ENCODE data around the gene ZBTB20.

The ZBTB20 gene

DNA sequence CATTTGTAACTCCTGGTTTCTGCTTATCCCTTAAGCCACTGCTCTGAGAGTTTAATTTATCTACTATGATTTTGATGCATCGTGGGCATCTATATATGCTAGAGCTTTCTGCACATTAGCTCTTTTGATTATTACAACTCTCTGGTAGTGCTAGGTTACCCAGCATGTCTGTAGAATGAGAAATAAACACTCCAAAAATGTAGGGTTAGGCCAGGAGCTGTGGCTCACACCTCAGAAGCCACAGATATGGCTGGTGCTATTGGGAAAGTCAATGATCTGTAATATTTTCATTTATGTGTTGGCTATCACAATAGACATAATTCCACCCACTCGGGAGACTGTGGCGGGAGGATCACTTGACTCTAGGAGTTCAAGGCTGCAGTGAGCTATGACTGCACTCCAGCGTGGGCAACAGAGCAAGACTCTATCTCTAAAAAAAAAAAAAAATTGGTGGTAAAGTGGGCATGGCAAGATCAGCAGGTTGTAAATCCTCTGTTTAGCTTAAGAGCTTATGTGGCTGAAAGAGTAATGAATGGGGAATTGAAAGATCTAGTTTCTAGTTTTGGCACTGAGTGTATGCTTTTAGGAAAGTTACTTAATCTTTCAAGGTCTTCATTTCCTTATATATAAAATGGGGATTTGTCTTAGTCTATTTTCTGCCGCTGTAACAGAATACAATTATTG, 847.0 kb downstream of the ZBTB20 start:
- DNase-seq, result no peak

GRCh38 chr3:114299421-114299820, 847.7 kb downstream of the ZBTB20 start:
- peak; percentile 30 for DNase-seq

- DNase-seq, result no peak
Measured at GRCh38 chr3:114295946-114296345, 851.1 kb downstream of the ZBTB20 start.

DNA sequence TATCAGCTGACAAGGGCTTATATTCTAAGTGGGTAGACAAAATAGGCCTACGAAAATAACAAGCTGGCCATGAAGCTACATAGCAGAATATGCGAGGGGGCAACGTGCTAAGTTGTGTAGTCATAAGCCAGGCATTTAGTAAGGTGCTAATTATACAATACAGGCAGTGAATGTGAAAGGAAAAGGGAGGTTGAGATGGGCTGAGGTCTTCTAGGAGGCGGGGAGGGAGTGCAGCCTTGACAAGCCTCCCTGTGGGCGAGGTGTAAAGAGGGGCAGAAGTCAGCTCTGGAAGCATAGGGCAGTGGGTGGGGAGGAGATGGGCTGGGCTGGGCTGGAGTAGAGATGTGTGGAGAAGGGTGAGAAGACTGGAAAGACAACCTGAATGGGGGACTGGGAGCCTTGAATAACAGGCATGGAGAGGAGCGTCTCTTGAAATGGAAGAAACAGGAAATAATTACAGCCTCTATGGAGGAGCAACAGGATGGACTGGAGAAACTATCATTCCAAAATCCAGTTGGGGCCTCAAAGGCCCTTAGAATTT, 852.1 kb downstream of the ZBTB20 start:
- no peak for DNase-seq

GRCh38 chr3:114293838-114294535, 853.1 kb downstream of the ZBTB20 start, which contains the start of gene TIGIT:
TIGIT (plus strand) TSS chr3:114294028; CDS start chr3:114294062, 34 bp downstream.
- DNase-seq, result no peak

- peak; percentile 68 for DNase-seq
Measured at GRCh38 chr3:114290911-114291901, 855.9 kb downstream of the ZBTB20 start.

GRCh38 chr3:114286266-114286665, 860.8 kb downstream of the ZBTB20 start:
- no peak for DNase-seq

- no peak for DNase-seq
Measured at GRCh38 chr3:114285648-114286230, 861.3 kb downstream of the ZBTB20 start.

- no peak for DNase-seq
Measured at GRCh38 chr3:114284644-114285043, 862.4 kb downstream of the ZBTB20 start.

Data from COR-L47 (cell line).